ENCODE data around the gene GJC3. TPM values are rescaled to one million over a fixed set of nuclear protein-coding genes. Genes with fewer than 3 reads are reported as not detected.

Gene GJC3
- total and polyA plus RNA-seq, 4 donors = 0.07 to 0.31 (median 0.22) TPM; not detected in 1

- ATAC-seq (ENCODE audit: insufficient read depth, low FRiP score) (no peak), DNase-seq (no peak)
- WGBS, 2 donors = 98% methylated on average over 2 of the region's 2 CpGs
- Histone ChIP-seq H3K9me3 (ENCODE audit: control insufficient read depth in 4 of 4, insufficient read depth in 3 of 4, low read length in 3 of 4) (no peaks in the 10 kb centered on the region), H3K4me3 (no peak overlapping the region), H3K27me3 (ENCODE audit: control insufficient read depth in 3 of 3, insufficient read depth in 3 of 3, low read length in 2 of 3) (no peaks in the 10 kb centered on the region), H3K9ac (ENCODE audit: insufficient read depth in 1 of 2, low read length in 2 of 2) (no peak overlapping the region), H3K36me3 (ENCODE audit: control insufficient read depth in 4 of 4, insufficient read depth in 4 of 4, low read length in 4 of 4) (peaks cover 9 to 25% (median 17%) of the 10 kb centered on the region in 4 donors), H3K27ac (ENCODE audit: low read depth in 1 of 2, low read length in 1 of 2) (no peak overlapping the region), H3K4me1 (ENCODE audit: control insufficient read depth in 5 of 5, insufficient read depth in 5 of 5, low read length in 5 of 5) (no peaks in the 10 kb centered on the region)
- TF ChIP-seq CTCF (IDR thresholded peaks at IDR 0.05; ENCODE audit: control extremely low read depth, extremely low read depth) = no peak
Observed at GRCh38 chr7:99910976-99911375, 18.4 kb downstream of the GJC3 start.

- Histone ChIP-seq H3K9ac (ENCODE audit: insufficient read depth in 1 of 2, low read length in 2 of 2) (no peak overlapping the region), H3K36me3 (ENCODE audit: control insufficient read depth in 4 of 4, insufficient read depth in 4 of 4, low read length in 4 of 4) (peaks cover 33 to 46% (median 42%) of the 10 kb centered on the region in 4 donors), H3K4me3 (no peak overlapping the region), H3K4me1 (ENCODE audit: control insufficient read depth in 5 of 5, insufficient read depth in 5 of 5, low read length in 5 of 5) (no peaks in the 10 kb centered on the region), H3K27me3 (ENCODE audit: control insufficient read depth in 3 of 3, insufficient read depth in 3 of 3, low read length in 2 of 3) (no peaks in the 10 kb centered on the region), H3K9me3 (ENCODE audit: control insufficient read depth in 4 of 4, insufficient read depth in 3 of 4, low read length in 3 of 4) (no peaks in the 10 kb centered on the region), H3K27ac (ENCODE audit: low read depth in 1 of 2, low read length in 1 of 2) (no peak overlapping the region)
- WGBS, 2 donors = 96 to 98% methylated on average over 10 of the region's 10 CpGs
- no peak for TF ChIP-seq CTCF (IDR thresholded peaks at IDR 0.05; ENCODE audit: control extremely low read depth, extremely low read depth)
- ATAC-seq (ENCODE audit: insufficient read depth, low FRiP score) (no peak), DNase-seq (no peak)
Observed at GRCh38 chr7:99901581-99901980, 27.8 kb downstream of the GJC3 start.

- no peaks in the 10 kb centered on the region for H3K4me1 ChIP-seq (ENCODE audit: control insufficient read depth in 5 of 5, insufficient read depth in 5 of 5, low read length in 5 of 5)
- H3K36me3 ChIP-seq (ENCODE audit: control insufficient read depth in 4 of 4, insufficient read depth in 4 of 4, low read length in 4 of 4) = peaks cover 26 to 42% (median 37%) of the 10 kb centered on the region in 4 donors
- DNase-seq (no peak), ATAC-seq (ENCODE audit: insufficient read depth, low FRiP score) (no peak)
- WGBS, 2 donors = 95 to 99% methylated on average over 6 of the region's 6 CpGs
- no peak overlapping the region for H3K9ac ChIP-seq (ENCODE audit: insufficient read depth in 1 of 2, low read length in 2 of 2)
- no peak overlapping the region for H3K4me3 ChIP-seq
- TF ChIP-seq CTCF (IDR thresholded peaks at IDR 0.05; ENCODE audit: control extremely low read depth, extremely low read depth) = no peak
- no peaks in the 10 kb centered on the region for H3K9me3 ChIP-seq (ENCODE audit: control insufficient read depth in 4 of 4, insufficient read depth in 3 of 4, low read length in 3 of 4)
- no peak overlapping the region for H3K27ac ChIP-seq (ENCODE audit: low read depth in 1 of 2, low read length in 1 of 2)
- H3K27me3 ChIP-seq (ENCODE audit: control insufficient read depth in 3 of 3, insufficient read depth in 3 of 3, low read length in 2 of 3) = no peaks in the 10 kb centered on the region
Observed at GRCh38 chr7:99899830-99900519, 29.4 kb downstream of the GJC3 start.

- no peak for TF ChIP-seq CTCF (IDR thresholded peaks at IDR 0.05; ENCODE audit: control extremely low read depth, extremely low read depth)
- H3K36me3 ChIP-seq (ENCODE audit: control insufficient read depth in 4 of 4, insufficient read depth in 4 of 4, low read length in 4 of 4) = peaks cover 24 to 42% (median 35%) of the 10 kb centered on the region in 4 donors
- H3K9ac ChIP-seq (ENCODE audit: insufficient read depth in 1 of 2, low read length in 2 of 2) = no peak overlapping the region
- no peak overlapping the region for H3K4me3 ChIP-seq
- no peaks in the 10 kb centered on the region for H3K27me3 ChIP-seq (ENCODE audit: control insufficient read depth in 3 of 3, insufficient read depth in 3 of 3, low read length in 2 of 3)
- no peak overlapping the region for H3K27ac ChIP-seq (ENCODE audit: low read depth in 1 of 2, low read length in 1 of 2)
- DNase-seq (no peak), ATAC-seq (ENCODE audit: insufficient read depth, low FRiP score) (no peak)
- no peaks in the 10 kb centered on the region for H3K9me3 ChIP-seq (ENCODE audit: control insufficient read depth in 4 of 4, insufficient read depth in 3 of 4, low read length in 3 of 4)
- H3K4me1 ChIP-seq (ENCODE audit: control insufficient read depth in 5 of 5, insufficient read depth in 5 of 5, low read length in 5 of 5) = no peaks in the 10 kb centered on the region
- WGBS, 2 donors = 81 to 87% methylated on average over 3 of the region's 3 CpGs
Observed at GRCh38 chr7:99898836-99899235, 30.6 kb downstream of the GJC3 start.
